Measurements from ENCODE around the gene TMEM237.

Gene TMEM237

DNA sequence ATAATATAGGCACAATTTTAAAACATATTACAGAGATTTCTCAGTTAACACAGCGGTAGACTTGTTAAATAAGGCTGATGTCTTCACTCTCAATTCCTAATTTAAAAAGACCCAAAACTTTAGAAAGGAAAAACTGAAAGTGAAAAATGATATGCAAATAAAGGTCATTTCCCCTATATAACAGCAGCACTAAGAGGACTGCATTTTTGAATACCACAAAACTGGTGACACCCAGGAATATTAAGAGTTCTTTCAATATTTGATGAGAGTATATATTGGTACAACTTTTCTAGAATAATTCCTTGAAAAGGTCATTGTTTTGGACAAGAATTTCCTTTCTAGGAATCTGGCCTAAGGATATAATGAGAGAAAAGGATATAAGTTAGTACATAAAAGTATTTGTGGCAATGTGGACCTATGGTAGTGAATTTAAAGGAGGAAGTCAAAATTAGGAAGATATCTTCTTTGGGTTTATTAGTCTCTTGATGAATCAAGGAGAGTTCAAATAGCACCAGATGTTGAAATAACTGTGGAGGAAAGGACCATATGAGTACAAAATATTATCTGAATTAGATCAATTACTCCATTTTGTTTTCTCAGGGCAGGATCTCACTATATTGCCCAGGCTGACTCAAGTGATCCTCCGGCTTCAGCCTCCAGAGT is 70.3 kb downstream of the TMEM237 start:
- DNase-seq (ENCODE audit: insufficient read length, low spot score) = no peak
- FAIRE-seq = no peak
